Endothelial cell (in vitro differentiated cells): Measurements from ENCODE around the gene GALNT7. TPM values are rescaled to one million over a fixed set of nuclear protein-coding genes. Genes with fewer than 3 reads are reported as not detected.

ENCODE experiments used
- DNase-seq: peaks from one replicate; pipeline ENCODE4 v3.0.0; 2021; ENCODE audit warnings: low spot score
- H3K27ac Mint-ChIP-seq: one replicate; pipeline ENCODE4 v1.8.0; 2021; ENCODE audit warnings: mixed read lengths, inconsistent platforms; ENCODE audit not compliant: unreplicated experiment
- H3K27me3 Mint-ChIP-seq: one replicate; pipeline ENCODE4 v1.8.0; 2021; ENCODE audit warnings: mild to moderate bottlenecking, moderate library complexity, mixed read lengths, inconsistent platforms; ENCODE audit not compliant: unreplicated experiment
- H3K36me3 Mint-ChIP-seq: one replicate; pipeline ENCODE4 v1.8.0; 2021; ENCODE audit warnings: mild to moderate bottlenecking, low read depth, mixed read lengths, inconsistent platforms; ENCODE audit not compliant: unreplicated experiment
- H3K4me1 Mint-ChIP-seq: one replicate; pipeline ENCODE4 v1.8.0; 2021; ENCODE audit warnings: mild to moderate bottlenecking, mixed read lengths, inconsistent platforms; ENCODE audit not compliant: unreplicated experiment
- H3K4me3 Mint-ChIP-seq: one replicate; pipeline ENCODE4 v1.8.0; 2021; ENCODE audit warnings: mild to moderate bottlenecking, mixed read lengths, inconsistent platforms; ENCODE audit not compliant: unreplicated experiment
- H3K9me3 Mint-ChIP-seq: one replicate; pipeline ENCODE4 v1.8.0; 2021; ENCODE audit warnings: mixed read lengths, inconsistent platforms; ENCODE audit not compliant: unreplicated experiment
- total RNA-seq: library from RNA; stranded (reverse); fragmentation: NEBNext Ultra II Directional; extraction: Animal tissue kit (Norgen Biotek cat#: 25700); gene quantifications from one replicate; pipeline ENCODE4 v1.2.1, GENCODE V29; 2021; ENCODE audit not compliant: unreplicated experiment
- TF ChIP-seq, protein P1 (sequence below): fragments of 200-600 bp; sonication (generic); IDR thresholded peaks from one replicate; pipeline ENCODE4 v1.5.0; 2021; ENCODE audit warnings: antibody characterized with exemption; ENCODE audit not compliant: unreplicated experiment

GALNT7 gene
- total RNA-seq, 1 donor from 2014 or later: 80.9 TPM

- Mint-ChIP-seq H3K9me3 (no peaks in the 10 kb centered on the region), H3K27ac (no peak overlapping the region), H3K4me3 (no peak overlapping the region), H3K27me3 (no peaks in the 10 kb centered on the region), H3K36me3 (peaks cover 3% of the 10 kb centered on the region), H3K4me1 (peaks cover 25% of the 10 kb centered on the region)
- no peak for DNase-seq
- TF ChIP-seq, protein P1, sequence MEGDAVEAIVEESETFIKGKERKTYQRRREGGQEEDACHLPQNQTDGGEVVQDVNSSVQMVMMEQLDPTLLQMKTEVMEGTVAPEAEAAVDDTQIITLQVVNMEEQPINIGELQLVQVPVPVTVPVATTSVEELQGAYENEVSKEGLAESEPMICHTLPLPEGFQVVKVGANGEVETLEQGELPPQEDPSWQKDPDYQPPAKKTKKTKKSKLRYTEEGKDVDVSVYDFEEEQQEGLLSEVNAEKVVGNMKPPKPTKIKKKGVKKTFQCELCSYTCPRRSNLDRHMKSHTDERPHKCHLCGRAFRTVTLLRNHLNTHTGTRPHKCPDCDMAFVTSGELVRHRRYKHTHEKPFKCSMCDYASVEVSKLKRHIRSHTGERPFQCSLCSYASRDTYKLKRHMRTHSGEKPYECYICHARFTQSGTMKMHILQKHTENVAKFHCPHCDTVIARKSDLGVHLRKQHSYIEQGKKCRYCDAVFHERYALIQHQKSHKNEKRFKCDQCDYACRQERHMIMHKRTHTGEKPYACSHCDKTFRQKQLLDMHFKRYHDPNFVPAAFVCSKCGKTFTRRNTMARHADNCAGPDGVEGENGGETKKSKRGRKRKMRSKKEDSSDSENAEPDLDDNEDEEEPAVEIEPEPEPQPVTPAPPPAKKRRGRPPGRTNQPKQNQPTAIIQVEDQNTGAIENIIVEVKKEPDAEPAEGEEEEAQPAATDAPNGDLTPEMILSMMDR: no peak
Measured at GRCh38 chr4:173233857-173234256, 65.2 kb downstream of the GALNT7 start.

DNA sequence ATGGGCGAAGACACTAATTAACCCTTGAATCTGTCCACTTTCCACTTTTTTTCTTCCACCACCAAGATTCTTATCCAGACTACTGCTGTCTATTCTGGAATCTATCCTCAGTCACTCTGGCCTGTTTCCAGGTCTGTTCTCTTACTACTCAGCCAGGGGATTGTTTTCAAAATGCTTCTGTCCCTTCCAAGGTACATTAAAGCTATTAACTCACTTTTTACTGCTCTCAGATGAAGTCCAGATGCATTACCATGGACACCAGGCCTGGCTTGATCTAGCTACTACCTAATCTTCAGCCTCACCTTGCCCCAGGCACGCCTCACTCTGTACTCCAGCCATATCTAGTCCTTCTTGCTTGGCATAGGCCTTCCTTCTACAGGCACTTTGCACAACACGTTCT, 66.4 kb downstream of the GALNT7 start:
- Mint-ChIP-seq H3K36me3 (peaks cover 3% of the 10 kb centered on the region), H3K4me3 (no peak overlapping the region), H3K9me3 (no peaks in the 10 kb centered on the region), H3K4me1 (peaks cover 30% of the 10 kb centered on the region), H3K27me3 (no peaks in the 10 kb centered on the region), H3K27ac (no peak overlapping the region)
- DNase-seq: no peak
- TF ChIP-seq, protein P1: no peak

- DNase-seq: no peak
- TF ChIP-seq, protein P1: no peak
- Mint-ChIP-seq H3K27me3 (peaks cover 1% of the 10 kb centered on the region), H3K4me1 (peaks cover 21% of the 10 kb centered on the region), H3K36me3 (peaks cover 3% of the 10 kb centered on the region), H3K27ac (no peak overlapping the region), H3K4me3 (no peak overlapping the region), H3K9me3 (no peaks in the 10 kb centered on the region)
Measured at GRCh38 chr4:173236301-173236700, 67.7 kb downstream of the GALNT7 start.

DNA sequence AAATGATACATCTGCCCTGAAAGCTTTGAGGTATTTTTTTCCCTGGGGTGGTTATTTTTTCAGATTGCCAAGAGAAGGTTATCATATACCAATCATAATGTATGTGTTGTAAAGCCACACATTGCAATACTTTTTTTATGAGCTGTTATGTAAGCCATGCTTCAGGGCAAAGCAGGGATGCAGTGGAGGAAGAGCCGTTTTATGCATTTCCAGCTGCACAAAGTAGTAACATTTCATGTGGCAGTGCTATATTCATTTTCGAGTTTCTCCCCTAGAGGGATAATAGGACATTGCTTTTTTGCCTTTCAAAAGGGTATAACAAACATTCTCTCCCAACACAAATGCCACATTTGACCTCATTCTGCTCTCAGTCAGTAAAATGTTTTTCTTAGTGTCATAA, 68.5 kb downstream of the GALNT7 start:
- no peak for DNase-seq
- Mint-ChIP-seq H3K27me3 (peaks cover 1% of the 10 kb centered on the region), H3K9me3 (no peaks in the 10 kb centered on the region), H3K4me3 (no peak overlapping the region), H3K36me3 (peaks cover 3% of the 10 kb centered on the region), H3K27ac (no peak overlapping the region), H3K4me1 (peaks cover 14% of the 10 kb centered on the region)
- TF ChIP-seq, protein P1: no peak

GRCh38 chr4:173237762-173238161, 69.2 kb downstream of the GALNT7 start:
- Mint-ChIP-seq H3K9me3 (no peaks in the 10 kb centered on the region), H3K36me3 (peaks cover 3% of the 10 kb centered on the region), H3K27me3 (peaks cover 1% of the 10 kb centered on the region), H3K4me3 (no peak overlapping the region), H3K27ac (no peak overlapping the region), H3K4me1 (peaks cover 14% of the 10 kb centered on the region)
- no peak for DNase-seq
- TF ChIP-seq, protein P1: no peak
